ENCODE measurements around the gene RAB3IL1.

RAB3IL1 gene

DNA sequence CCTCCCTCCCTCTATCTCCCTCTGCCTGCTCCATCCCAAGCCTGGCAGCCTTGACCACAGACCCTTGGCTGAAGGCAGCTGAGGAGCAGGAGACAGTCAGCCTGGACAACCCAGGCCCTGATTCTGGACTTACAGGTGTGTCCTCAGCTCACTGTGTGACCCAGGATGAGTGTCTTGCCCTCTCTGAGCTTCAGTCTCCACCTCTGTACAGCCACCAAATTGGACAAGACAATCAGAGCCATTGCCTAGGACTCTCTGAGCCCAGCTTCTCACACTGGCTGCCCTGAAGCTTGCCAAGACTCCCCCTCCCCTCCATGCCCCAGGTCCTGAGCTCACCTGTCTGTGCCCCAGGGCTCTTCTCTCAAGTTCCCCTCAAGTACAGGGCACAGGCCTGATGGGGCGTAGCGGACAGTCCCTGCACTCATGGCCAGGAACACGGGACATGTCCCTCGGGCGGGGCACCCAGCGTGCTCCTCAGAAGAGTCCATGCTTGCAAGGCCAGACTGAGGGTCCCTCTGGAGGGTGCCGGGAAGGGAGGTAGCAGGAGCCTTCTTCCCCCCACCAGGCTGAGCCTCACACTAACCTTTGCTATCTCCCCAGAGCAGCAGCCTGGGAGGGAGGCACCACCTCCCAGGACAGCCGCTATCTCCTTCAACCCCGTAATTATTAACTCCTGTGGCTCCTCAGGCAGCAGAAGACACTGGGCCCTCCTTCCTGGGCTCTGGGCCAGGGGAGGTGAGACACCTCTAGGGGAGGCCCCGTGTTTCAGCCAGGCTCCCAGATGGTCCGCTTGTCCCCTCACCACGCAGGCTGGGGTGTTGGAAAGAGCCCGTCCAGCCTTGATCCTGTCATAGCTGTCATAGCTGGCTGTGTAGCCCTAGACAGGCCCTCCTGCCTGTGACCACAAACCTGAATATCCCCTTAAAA, 2.6 kb upstream of the RAB3IL1 start:
- H3K4me3 ChIP-seq (ENCODE audit: control insufficient read depth, low read depth, low read length) = no peak overlapping the region
- TF ChIP-seq, protein P1, sequence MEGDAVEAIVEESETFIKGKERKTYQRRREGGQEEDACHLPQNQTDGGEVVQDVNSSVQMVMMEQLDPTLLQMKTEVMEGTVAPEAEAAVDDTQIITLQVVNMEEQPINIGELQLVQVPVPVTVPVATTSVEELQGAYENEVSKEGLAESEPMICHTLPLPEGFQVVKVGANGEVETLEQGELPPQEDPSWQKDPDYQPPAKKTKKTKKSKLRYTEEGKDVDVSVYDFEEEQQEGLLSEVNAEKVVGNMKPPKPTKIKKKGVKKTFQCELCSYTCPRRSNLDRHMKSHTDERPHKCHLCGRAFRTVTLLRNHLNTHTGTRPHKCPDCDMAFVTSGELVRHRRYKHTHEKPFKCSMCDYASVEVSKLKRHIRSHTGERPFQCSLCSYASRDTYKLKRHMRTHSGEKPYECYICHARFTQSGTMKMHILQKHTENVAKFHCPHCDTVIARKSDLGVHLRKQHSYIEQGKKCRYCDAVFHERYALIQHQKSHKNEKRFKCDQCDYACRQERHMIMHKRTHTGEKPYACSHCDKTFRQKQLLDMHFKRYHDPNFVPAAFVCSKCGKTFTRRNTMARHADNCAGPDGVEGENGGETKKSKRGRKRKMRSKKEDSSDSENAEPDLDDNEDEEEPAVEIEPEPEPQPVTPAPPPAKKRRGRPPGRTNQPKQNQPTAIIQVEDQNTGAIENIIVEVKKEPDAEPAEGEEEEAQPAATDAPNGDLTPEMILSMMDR (IDR thresholded peaks at IDR 0.05; ENCODE audit: control insufficient read depth, insufficient read depth, low read depth, low read length, missing control alignments) = no peak
- DNase-seq (ENCODE audit: low read depth) = no peak

DNA sequence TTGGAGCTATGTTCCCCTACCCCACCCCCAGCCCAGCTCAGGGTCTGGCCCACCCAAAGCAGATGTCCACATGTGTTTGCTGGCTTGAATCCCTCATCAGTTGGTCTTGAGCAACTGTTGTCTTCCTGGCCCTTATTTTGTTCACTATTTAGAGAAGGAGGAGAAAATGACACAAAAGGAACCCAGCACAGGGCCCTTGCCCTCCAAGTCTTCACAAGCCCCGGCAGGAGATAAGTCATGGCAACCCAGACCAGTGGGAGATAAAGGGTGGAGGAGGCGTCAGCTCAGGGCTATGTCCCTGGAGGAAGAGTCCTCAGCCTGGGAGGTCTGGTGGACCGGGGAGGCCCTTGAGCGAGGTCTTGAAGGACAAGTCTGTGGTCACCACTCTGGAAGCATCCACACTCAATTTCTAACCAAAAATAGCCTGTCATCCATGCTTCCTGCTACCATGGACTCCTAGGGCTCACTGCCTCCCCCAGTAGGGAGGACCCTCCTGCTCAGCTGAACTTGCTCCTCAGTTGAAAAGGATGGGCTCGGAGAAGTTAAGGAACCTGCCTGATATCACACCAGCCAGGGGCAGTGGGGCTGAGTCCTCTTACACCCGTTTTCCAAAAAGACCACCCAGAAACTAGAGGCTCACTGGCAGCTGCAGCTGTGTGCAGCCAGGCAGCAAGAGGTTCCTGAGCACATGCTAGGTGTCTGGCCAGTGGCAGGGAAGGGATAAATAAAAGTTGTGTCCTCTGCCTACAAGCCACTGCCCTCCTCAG, 1.8 kb upstream of the RAB3IL1 start:
- DNase-seq (ENCODE audit: low read depth) = no peak
- TF ChIP-seq, protein P1 (IDR thresholded peaks at IDR 0.05; ENCODE audit: control insufficient read depth, insufficient read depth, low read depth, low read length, missing control alignments) = no peak
- no peak overlapping the region for H3K4me3 ChIP-seq (ENCODE audit: control insufficient read depth, low read depth, low read length)

DNA sequence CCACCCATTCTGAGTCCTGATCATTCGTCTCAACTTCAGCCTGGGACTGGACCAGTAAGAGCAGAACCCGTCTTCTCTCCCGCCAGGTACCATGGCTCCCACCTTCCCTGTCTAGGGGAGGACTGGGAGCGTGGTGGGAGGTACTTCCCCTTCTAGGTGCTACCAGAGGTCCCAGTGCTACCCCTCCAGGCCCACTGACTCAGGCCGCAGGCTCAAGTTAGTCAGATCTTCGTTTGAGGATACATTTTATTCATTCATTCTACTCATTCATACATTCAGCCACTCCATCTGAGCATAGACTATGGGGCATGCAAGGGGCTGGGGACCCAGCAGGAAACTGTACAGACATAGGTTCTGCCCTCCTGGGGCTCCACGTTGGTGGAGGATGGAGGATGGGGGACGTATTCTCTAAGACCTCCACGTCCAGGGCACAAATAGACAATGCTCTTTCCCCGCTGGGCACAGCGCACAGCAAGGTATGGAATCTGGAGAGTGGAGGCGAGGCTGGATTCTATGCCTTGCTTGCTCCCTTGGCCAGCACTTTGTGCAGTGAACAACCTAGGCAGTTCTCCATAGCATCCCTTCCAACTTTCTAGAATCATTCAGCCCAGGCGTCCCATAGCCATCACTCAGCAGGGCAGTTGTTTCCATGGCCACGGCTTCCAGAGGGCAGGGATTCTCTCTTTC, 1.0 kb upstream of the RAB3IL1 start:
- TF ChIP-seq, protein P1 (IDR thresholded peaks at IDR 0.05; ENCODE audit: control insufficient read depth, insufficient read depth, low read depth, low read length, missing control alignments) = no peak
- no peak overlapping the region for H3K4me3 ChIP-seq (ENCODE audit: control insufficient read depth, low read depth, low read length)
- no peak for DNase-seq (ENCODE audit: low read depth)

DNA sequence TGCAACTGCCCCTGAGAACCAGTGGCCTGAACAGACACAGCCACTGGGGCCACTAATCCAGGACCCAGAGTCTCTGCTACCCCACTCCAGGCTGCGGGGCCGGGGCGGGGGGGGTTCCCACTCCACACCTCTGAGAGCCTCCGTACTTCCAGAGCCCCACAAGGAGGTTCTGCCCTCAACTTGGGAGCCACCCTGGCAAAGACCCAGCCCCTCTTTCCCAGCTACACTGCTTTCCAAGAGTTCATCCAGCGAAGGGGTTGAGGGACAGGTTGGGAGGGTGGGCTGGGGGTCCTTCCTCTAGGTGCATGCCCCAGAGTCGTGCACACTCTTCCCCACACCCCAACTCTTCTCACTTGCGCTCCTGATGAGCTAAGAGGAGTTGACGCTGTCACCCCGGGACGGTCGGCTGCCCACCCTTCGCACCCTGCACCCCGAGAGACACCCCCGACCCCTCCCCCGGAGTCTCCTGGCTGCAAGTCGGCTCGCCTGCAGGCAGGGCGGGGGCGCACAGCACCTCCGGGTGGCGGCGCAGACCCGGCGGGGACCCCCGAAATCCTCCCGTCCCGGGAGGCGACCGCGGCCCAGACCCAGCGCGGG, 531 bp downstream of the RAB3IL1 start:
- TF ChIP-seq, protein P1 (IDR thresholded peaks at IDR 0.05; ENCODE audit: control insufficient read depth, insufficient read depth, low read depth, low read length, missing control alignments) = no peak
- DNase-seq (ENCODE audit: low read depth) = no peak
- peak overlapping the region; percentile 71 for H3K4me3 ChIP-seq (ENCODE audit: control insufficient read depth, low read depth, low read length)

DNA sequence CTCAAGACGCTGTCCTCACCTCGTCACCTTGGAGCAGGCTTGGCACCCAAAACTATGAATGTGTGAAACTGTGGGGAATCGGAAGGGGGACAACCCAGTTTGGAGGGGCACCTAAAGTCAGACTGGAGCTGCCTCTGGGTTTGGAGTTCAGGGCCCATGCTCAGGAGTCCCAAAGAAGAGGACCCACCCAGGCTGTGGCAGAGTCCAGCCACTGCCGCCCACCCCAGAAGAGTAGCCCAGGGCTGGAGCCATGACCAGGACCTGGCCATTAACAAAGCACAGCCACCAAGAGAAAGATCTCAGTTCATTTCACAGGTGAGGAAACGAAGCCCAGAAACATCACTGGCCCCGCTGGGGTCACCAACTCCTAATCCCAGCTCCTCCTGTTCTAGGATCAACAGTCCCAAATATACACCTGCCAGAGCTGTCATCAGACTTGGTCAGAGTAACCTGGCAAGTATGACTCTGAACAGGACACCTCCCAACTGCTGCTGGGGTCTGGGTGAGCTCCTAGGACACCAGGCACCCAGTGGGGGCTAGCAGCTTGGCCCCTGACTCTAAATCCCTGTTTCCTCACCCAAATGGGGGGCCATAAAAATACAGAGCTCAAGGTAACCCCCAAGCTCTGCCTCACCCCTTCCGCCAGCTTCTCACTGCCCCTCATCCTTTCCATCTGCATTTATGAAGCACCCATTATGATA, 2.7 kb downstream of the RAB3IL1 start:
- no peak overlapping the region for H3K4me3 ChIP-seq (ENCODE audit: control insufficient read depth, low read depth, low read length)
- no peak for DNase-seq (ENCODE audit: low read depth)
- TF ChIP-seq, protein P1 (IDR thresholded peaks at IDR 0.05; ENCODE audit: control insufficient read depth, insufficient read depth, low read depth, low read length, missing control alignments) = no peak

Measured in AG09309 (cell line).